ENCODE measurements around the gene HDAC4. TPM values are rescaled to one million over a fixed set of nuclear protein-coding genes. Genes with fewer than 3 reads are reported as not detected.

The HDAC4 gene
- total RNA-seq, 1 experiment from 2014 or later: 11.3 TPM

- H3K36me3 ChIP-seq: no peaks in the 10 kb centered on the region
- H3K4me1 ChIP-seq: no peaks in the 10 kb centered on the region
- no peaks in the 10 kb centered on the region for H3K9me3 ChIP-seq (replicated peaks)
- no peak overlapping the region for H3K4me3 ChIP-seq
- no peak overlapping the region for H3K27ac ChIP-seq
- DNase-seq: no peak
- no peaks in the 10 kb centered on the region for H3K27me3 ChIP-seq
Observed at GRCh38 chr2:239278361-239278760, 122.5 kb downstream of the HDAC4 start.

GRCh38 chr2:239277401-239278085 is 123.3 kb downstream of the HDAC4 start:
- no peak for DNase-seq
- Histone ChIP-seq H3K4me1 (no peaks in the 10 kb centered on the region), H3K27ac (no peak overlapping the region), H3K9me3 (replicated peaks) (no peaks in the 10 kb centered on the region), H3K4me3 (no peak overlapping the region), H3K27me3 (no peaks in the 10 kb centered on the region), H3K36me3 (no peaks in the 10 kb centered on the region)

GRCh38 chr2:239276851-239277250 is 124.0 kb downstream of the HDAC4 start:
- Histone ChIP-seq H3K9me3 (replicated peaks) (no peaks in the 10 kb centered on the region), H3K4me3 (no peak overlapping the region), H3K27ac (no peak overlapping the region), H3K36me3 (no peaks in the 10 kb centered on the region), H3K27me3 (no peaks in the 10 kb centered on the region), H3K4me1 (no peaks in the 10 kb centered on the region)
- DNase-seq: no peak

- peak in 1 of 2 experiments; percentile 36 for DNase-seq
- no peaks in the 10 kb centered on the region for H3K27me3 ChIP-seq
- H3K9me3 ChIP-seq (replicated peaks): no peaks in the 10 kb centered on the region
- H3K4me1 ChIP-seq: no peaks in the 10 kb centered on the region
- H3K27ac ChIP-seq: no peak overlapping the region
- H3K4me3 ChIP-seq: no peak overlapping the region
- no peaks in the 10 kb centered on the region for H3K36me3 ChIP-seq
Observed at GRCh38 chr2:239275847-239276831, 124.7 kb downstream of the HDAC4 start.

- H3K27ac ChIP-seq: no peak overlapping the region
- H3K27me3 ChIP-seq: no peaks in the 10 kb centered on the region
- H3K4me1 ChIP-seq: no peaks in the 10 kb centered on the region
- no peak overlapping the region for H3K4me3 ChIP-seq
- no peaks in the 10 kb centered on the region for H3K9me3 ChIP-seq (replicated peaks)
- H3K36me3 ChIP-seq: no peaks in the 10 kb centered on the region
- DNase-seq: no peak
Observed at GRCh38 chr2:239275044-239275685, 125.7 kb downstream of the HDAC4 start.

- Histone ChIP-seq H3K27me3 (no peaks in the 10 kb centered on the region), H3K9me3 (replicated peaks) (no peaks in the 10 kb centered on the region), H3K36me3 (no peaks in the 10 kb centered on the region), H3K27ac (no peak overlapping the region), H3K4me3 (no peak overlapping the region), H3K4me1 (no peaks in the 10 kb centered on the region)
- DNase-seq: peak in 1 of 2 experiments; percentile 2
Observed at GRCh38 chr2:239274391-239275043, 126.3 kb downstream of the HDAC4 start.

- Histone ChIP-seq H3K9me3 (replicated peaks) (no peaks in the 10 kb centered on the region), H3K27me3 (no peaks in the 10 kb centered on the region), H3K4me1 (no peaks in the 10 kb centered on the region), H3K36me3 (no peaks in the 10 kb centered on the region), H3K4me3 (no peak overlapping the region), H3K27ac (no peak overlapping the region)
- no peak for DNase-seq
Observed at GRCh38 chr2:239273280-239274234, 127.3 kb downstream of the HDAC4 start.

GRCh38 chr2:239272626-239273025 is 128.2 kb downstream of the HDAC4 start:
- H3K36me3 ChIP-seq: no peaks in the 10 kb centered on the region
- H3K4me1 ChIP-seq: peaks cover 5% of the 10 kb centered on the region; the same call in 1 of the 2 replicates
- no peaks in the 10 kb centered on the region for H3K9me3 ChIP-seq (replicated peaks)
- DNase-seq: no peak
- H3K27ac ChIP-seq: no peak overlapping the region
- H3K27me3 ChIP-seq: no peaks in the 10 kb centered on the region
- H3K4me3 ChIP-seq: no peak overlapping the region

- no peaks in the 10 kb centered on the region for H3K36me3 ChIP-seq
- H3K27me3 ChIP-seq: no peaks in the 10 kb centered on the region
- no peak overlapping the region for H3K4me3 ChIP-seq
- H3K4me1 ChIP-seq: peaks cover 13% of the 10 kb centered on the region
- H3K9me3 ChIP-seq (replicated peaks): no peaks in the 10 kb centered on the region
- DNase-seq: no peak
- no peak overlapping the region for H3K27ac ChIP-seq
Observed at GRCh38 chr2:239271882-239272281, 128.9 kb downstream of the HDAC4 start.

GRCh38 chr2:239271471-239271870 is 129.3 kb downstream of the HDAC4 start:
- H3K27ac ChIP-seq: no peak overlapping the region
- H3K9me3 ChIP-seq (replicated peaks): no peaks in the 10 kb centered on the region
- H3K4me3 ChIP-seq: no peak overlapping the region
- no peaks in the 10 kb centered on the region for H3K27me3 ChIP-seq
- peaks cover 14% of the 10 kb centered on the region for H3K4me1 ChIP-seq
- no peaks in the 10 kb centered on the region for H3K36me3 ChIP-seq
- DNase-seq: no peak

GRCh38 chr2:239269916-239270315 is 130.9 kb downstream of the HDAC4 start:
- no peak for DNase-seq
- no peaks in the 10 kb centered on the region for H3K27me3 ChIP-seq
- H3K4me3 ChIP-seq: no peak overlapping the region
- peaks cover 14% of the 10 kb centered on the region for H3K4me1 ChIP-seq
- H3K27ac ChIP-seq: no peak overlapping the region
- H3K9me3 ChIP-seq (replicated peaks): no peaks in the 10 kb centered on the region
- H3K36me3 ChIP-seq: no peaks in the 10 kb centered on the region

GRCh38 chr2:239269173-239269885 is 131.5 kb downstream of the HDAC4 start:
- no peaks in the 10 kb centered on the region for H3K36me3 ChIP-seq
- DNase-seq: no peak
- H3K27ac ChIP-seq: no peak overlapping the region
- peaks cover 14% of the 10 kb centered on the region for H3K4me1 ChIP-seq
- no peaks in the 10 kb centered on the region for H3K27me3 ChIP-seq
- H3K9me3 ChIP-seq (replicated peaks): no peaks in the 10 kb centered on the region
- H3K4me3 ChIP-seq: no peak overlapping the region

- H3K27me3 ChIP-seq: no peaks in the 10 kb centered on the region
- H3K27ac ChIP-seq: no peak overlapping the region
- H3K9me3 ChIP-seq (replicated peaks): no peaks in the 10 kb centered on the region
- no peaks in the 10 kb centered on the region for H3K36me3 ChIP-seq
- H3K4me1 ChIP-seq: peaks cover 14% of the 10 kb centered on the region
- no peak overlapping the region for H3K4me3 ChIP-seq
- no peak for DNase-seq
Observed at GRCh38 chr2:239268549-239268948, 132.3 kb downstream of the HDAC4 start.

Data from SJCRH30 (cell line).